KBM-7 (cell line): ENCODE results near the gene CDK14.

Source experiments
- DNase-seq: peaks from one replicate; pipeline ENCODE4 v3.0.0-alpha.2; 2015
- in situ Hi-C: fragments of 300-500 bp; cut with MboI; formaldehyde crosslinking; loops from 2 replicates; pipeline ENCODE4 v1.14.3; 2020; ENCODE audit warnings: low sequenced_read_pairs, low pct_unique_long_range_greater_than_20kb, mixed read lengths

CDK14 gene

GRCh38 chr7:90671571-90671970 lies 75.5 kb downstream of the CDK14 start:
- in situ Hi-C loops, result no loop called here
- DNase-seq, result no peak

GRCh38 chr7:90672210-90672609 lies 76.1 kb downstream of the CDK14 start:
- in situ Hi-C loops, result no loop called here
- DNase-seq, result no peak

- in situ Hi-C loops, result no loop called here
- DNase-seq, result no peak
These were observed 78.5 kb downstream of the CDK14 start for GRCh38 chr7:90674625-90675024.

- no peak for DNase-seq
These were observed 79.9 kb downstream of the CDK14 start for GRCh38 chr7:90675982-90676381.

GRCh38 chr7:90677486-90678404 lies 81.6 kb downstream of the CDK14 start:
- in situ Hi-C loops, result no loop called here
- no peak for DNase-seq

More at GRCh38 chr7:90675982-90676381, 79.9 kb downstream of the CDK14 start:
- in situ Hi-C loops, result no loop called here

GRCh38 chr7:90678986-90679385 lies 82.9 kb downstream of the CDK14 start:
- DNase-seq, result no peak
- in situ Hi-C loops, result no loop called here

GRCh38 chr7:90680484-90680883 lies 84.4 kb downstream of the CDK14 start:
- in situ Hi-C loops, result no loop called here
- no peak for DNase-seq

- in situ Hi-C loops, result no loop called here
- no peak for DNase-seq
These were observed 85.4 kb downstream of the CDK14 start for GRCh38 chr7:90681336-90682022.

GRCh38 chr7:90686146-90686545 lies 90.0 kb downstream of the CDK14 start:
- DNase-seq, result no peak
- in situ Hi-C loops, result no loop called here

GRCh38 chr7:90688810-90689209 lies 92.7 kb downstream of the CDK14 start:
- in situ Hi-C loops, result no loop called here
- DNase-seq, result no peak

GRCh38 chr7:90689260-90689659 lies 93.1 kb downstream of the CDK14 start:
- DNase-seq, result no peak
- in situ Hi-C loops, result no loop called here

- DNase-seq, result no peak
- in situ Hi-C loops, result no loop called here
These were observed 94.2 kb downstream of the CDK14 start for GRCh38 chr7:90690159-90690858.

- in situ Hi-C loops, result no loop called here
- DNase-seq, result no peak
These were observed 96.3 kb downstream of the CDK14 start for GRCh38 chr7:90692396-90692795.

GRCh38 chr7:90692947-90693346 lies 96.8 kb downstream of the CDK14 start:
- no peak for DNase-seq
- in situ Hi-C loops, result no loop called here

- in situ Hi-C loops, result no loop called here
- no peak for DNase-seq
These were observed 97.8 kb downstream of the CDK14 start for GRCh38 chr7:90693939-90694338.

GRCh38 chr7:90698616-90699015 lies 102.5 kb downstream of the CDK14 start:
- DNase-seq, result no peak
- in situ Hi-C loops, result no loop called here

- no peak for DNase-seq
- in situ Hi-C loops, result no loop called here
These were observed 104.9 kb downstream of the CDK14 start for GRCh38 chr7:90701021-90701420.

GRCh38 chr7:90701771-90702170 lies 105.7 kb downstream of the CDK14 start:
- in situ Hi-C loops, result no loop called here
- no peak for DNase-seq

GRCh38 chr7:90705391-90706071 lies 109.4 kb downstream of the CDK14 start:
- DNase-seq, result no peak
- in situ Hi-C loops, result no loop called here
